Measurements from ENCODE around the gene SRD5A2. TPM values are rescaled to one million over a fixed set of nuclear protein-coding genes. Genes with fewer than 3 reads are reported as not detected.

Gene SRD5A2
- total and polyA plus RNA-seq, 12 donors: 0.03 to 0.17 (median 0.11) TPM; not detected in 8

DNA sequence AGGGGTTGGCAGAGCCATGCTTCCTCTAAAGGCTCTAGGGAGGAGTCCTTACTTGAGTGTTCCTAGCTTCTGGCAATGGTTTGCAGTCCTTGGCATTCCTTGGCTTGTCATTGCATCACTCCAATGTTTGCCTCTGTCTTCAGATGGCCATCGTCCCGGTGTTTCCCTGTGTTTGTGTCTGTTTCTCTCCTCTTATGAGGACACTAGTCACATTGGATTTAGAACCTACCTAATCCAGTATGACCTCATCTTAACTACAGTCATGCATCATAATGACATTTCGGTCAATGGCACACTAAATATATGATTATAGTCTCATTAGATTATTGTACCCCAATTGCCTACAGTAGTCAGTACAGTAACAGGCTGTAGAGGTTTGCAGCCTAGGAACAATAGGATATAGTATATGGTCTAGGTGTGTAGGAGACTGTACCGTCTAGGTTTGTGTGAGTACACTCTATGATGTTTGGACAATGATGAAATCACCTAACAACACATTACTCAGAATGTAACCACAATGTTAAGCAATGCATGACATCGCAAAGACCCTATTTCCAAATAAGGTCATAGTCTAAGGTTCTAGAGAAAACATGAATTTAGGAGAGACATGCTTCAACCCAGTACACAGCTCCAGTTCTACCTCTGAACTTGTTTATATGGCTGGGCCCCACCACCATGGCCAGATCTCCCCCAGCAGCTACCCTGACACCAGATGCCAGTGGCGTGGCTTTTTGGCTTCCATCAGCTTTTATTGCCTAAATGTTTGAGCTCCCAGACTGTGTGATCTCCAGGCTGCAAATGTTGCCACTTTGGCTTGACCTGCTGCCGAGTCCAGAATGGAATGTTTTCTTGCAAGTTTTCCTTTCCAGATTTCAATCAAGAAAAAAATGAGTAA is 22.1 kb downstream of the SRD5A2 start:
- WGBS, 4 donors: 68 to 72% (median 71%) methylated on average over 7 of the region's 7 CpGs
- no peak for DNase-seq
- Histone ChIP-seq H3K4me3 (no peak overlapping the region), H3K27me3 (no peaks in the 10 kb centered on the region), H3K36me3 (replicated peaks in 1 of 2) (no peaks in the 10 kb centered on the region), H3K4me1 (replicated peaks in 1 of 2) (no peaks in the 10 kb centered on the region), H3K9me3 (replicated peaks in 1 of 3) (no peaks in the 10 kb centered on the region), H3K27ac (no peak overlapping the region)
- no peak for TF ChIP-seq POLR2A (IDR thresholded peaks at IDR 0.05)
- TF ChIP-seq, protein P1, sequence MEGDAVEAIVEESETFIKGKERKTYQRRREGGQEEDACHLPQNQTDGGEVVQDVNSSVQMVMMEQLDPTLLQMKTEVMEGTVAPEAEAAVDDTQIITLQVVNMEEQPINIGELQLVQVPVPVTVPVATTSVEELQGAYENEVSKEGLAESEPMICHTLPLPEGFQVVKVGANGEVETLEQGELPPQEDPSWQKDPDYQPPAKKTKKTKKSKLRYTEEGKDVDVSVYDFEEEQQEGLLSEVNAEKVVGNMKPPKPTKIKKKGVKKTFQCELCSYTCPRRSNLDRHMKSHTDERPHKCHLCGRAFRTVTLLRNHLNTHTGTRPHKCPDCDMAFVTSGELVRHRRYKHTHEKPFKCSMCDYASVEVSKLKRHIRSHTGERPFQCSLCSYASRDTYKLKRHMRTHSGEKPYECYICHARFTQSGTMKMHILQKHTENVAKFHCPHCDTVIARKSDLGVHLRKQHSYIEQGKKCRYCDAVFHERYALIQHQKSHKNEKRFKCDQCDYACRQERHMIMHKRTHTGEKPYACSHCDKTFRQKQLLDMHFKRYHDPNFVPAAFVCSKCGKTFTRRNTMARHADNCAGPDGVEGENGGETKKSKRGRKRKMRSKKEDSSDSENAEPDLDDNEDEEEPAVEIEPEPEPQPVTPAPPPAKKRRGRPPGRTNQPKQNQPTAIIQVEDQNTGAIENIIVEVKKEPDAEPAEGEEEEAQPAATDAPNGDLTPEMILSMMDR (IDR thresholded peaks at IDR 0.05): no peak
- intact Hi-C loops (cut with DNase I): no loop called here

DNA sequence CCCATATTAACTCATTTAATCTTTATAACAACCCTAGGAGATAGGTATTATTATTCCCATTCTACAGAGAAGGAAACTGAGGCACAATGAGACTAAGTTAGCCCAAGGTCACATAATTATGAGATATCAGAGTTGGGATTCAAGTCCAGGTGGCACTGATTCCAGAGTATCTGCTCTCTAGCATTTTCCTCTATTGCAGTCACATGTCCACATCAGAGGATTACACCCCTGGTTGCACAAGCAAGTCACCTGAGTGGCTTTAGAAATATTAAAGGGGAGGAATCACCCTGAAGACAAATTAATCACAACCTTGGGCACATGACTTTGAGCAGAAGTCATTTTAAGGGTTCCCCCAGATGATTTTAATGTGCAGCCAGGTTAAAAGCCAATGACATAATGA is 23.8 kb downstream of the SRD5A2 start:
- intact Hi-C loops (cut with DNase I): no loop called here
- DNase-seq: no peak

DNA sequence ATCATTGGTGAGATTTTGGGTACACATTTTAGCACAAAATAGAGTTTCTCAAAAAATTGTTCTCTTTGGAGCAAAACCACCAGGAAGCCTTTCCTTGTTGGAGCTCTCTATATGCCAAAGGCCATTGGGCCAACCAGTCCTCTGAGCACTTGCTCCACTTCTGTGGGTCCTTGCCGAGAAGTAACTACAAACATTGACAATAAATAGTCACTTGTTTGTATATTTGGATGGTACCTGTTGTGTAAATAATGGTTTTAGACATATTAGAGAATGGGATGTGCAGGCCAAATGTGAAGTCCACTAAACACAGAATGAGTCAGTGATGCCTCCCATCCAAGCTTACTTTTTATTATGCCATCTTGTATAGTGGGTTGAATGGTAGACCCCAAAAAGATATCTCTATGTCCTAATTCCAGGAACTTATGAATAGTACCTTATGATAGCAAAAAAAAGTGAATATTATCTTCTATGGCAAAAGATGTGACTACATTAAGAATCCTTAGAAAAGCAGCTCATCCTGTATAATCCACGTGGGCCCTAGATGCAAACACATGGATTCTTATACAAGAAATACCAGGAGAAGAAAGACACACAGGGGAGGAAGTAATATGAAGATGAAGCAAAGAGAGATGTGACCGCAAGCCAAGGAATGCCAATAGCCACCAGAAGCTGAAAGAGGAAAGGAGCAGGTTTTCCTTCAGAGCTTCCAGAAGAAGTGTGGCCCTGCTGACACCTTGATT is 24.6 kb downstream of the SRD5A2 start:
- H3K27me3 ChIP-seq: no peaks in the 10 kb centered on the region
- DNase-seq: no peak
- no peaks in the 10 kb centered on the region for H3K9me3 ChIP-seq (replicated peaks in 1 of 3)
- intact Hi-C loops (cut with DNase I): no loop called here
- H3K27ac ChIP-seq: no peak overlapping the region
- TF ChIP-seq, protein P1 (IDR thresholded peaks at IDR 0.05): no peak
- TF ChIP-seq POLR2A (IDR thresholded peaks at IDR 0.05): no peak
- H3K4me3 ChIP-seq: no peak overlapping the region
- no peaks in the 10 kb centered on the region for H3K36me3 ChIP-seq (replicated peaks in 1 of 2)
- WGBS, 4 donors: 69 to 71% (median 71%) methylated on average over 3 of the region's 3 CpGs
- H3K4me1 ChIP-seq (replicated peaks in 1 of 2): no peaks in the 10 kb centered on the region

More for the DNA sequence above, 23.8 kb downstream of the SRD5A2 start:
- no peaks in the 10 kb centered on the region for H3K9me3 ChIP-seq (replicated peaks in 1 of 3)
- no peak overlapping the region for H3K4me3 ChIP-seq
- no peak for TF ChIP-seq POLR2A (IDR thresholded peaks at IDR 0.05)
- TF ChIP-seq, protein P1 (IDR thresholded peaks at IDR 0.05): no peak
- H3K4me1 ChIP-seq (replicated peaks in 1 of 2): no peaks in the 10 kb centered on the region
- no peak overlapping the region for H3K27ac ChIP-seq
- no peaks in the 10 kb centered on the region for H3K36me3 ChIP-seq (replicated peaks in 1 of 2)
- no peaks in the 10 kb centered on the region for H3K27me3 ChIP-seq

DNA sequence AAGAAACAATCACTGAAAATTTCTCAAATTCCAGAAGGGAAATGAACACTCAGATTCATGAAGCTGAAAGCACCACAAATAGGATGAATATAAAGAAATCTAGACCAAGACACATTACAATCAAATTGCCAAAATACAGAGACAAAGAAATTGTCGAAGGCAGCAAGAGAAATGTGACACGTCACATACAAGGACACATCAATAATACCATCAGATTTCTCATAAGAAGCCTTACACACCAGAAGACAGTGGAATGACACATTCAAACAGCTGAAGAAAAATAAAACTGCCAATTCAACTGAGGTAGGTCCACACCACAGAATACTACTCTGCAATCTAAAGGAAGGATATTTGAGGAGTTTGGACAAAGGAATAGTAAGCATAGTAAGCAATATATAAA is 27.4 kb downstream of the SRD5A2 start:
- WGBS, 4 donors: 74 to 85% (median 78%) methylated on average over 2 of the region's 2 CpGs
- TF ChIP-seq, protein P1 (IDR thresholded peaks at IDR 0.05): no peak
- no peak for TF ChIP-seq POLR2A (IDR thresholded peaks at IDR 0.05)

More for the DNA sequence above, 27.4 kb downstream of the SRD5A2 start:
- intact Hi-C loops (cut with DNase I): no loop called here
- Histone ChIP-seq H3K4me3 (no peak overlapping the region), H3K36me3 (replicated peaks in 1 of 2) (no peaks in the 10 kb centered on the region), H3K9me3 (replicated peaks in 1 of 3) (no peaks in the 10 kb centered on the region), H3K27me3 (no peaks in the 10 kb centered on the region), H3K4me1 (replicated peaks in 1 of 2) (no peaks in the 10 kb centered on the region), H3K27ac (no peak overlapping the region)
- DNase-seq: no peak

All from adrenal gland (tissue), 12 donors.